ENCODE results near the gene MBD3L2B. TPM values are rescaled to one million over a fixed set of nuclear protein-coding genes. Genes with fewer than 3 reads are reported as not detected.

MBD3L2B gene
- total RNA-seq, 1 donor from 2014 or later, result not detected

DNA sequence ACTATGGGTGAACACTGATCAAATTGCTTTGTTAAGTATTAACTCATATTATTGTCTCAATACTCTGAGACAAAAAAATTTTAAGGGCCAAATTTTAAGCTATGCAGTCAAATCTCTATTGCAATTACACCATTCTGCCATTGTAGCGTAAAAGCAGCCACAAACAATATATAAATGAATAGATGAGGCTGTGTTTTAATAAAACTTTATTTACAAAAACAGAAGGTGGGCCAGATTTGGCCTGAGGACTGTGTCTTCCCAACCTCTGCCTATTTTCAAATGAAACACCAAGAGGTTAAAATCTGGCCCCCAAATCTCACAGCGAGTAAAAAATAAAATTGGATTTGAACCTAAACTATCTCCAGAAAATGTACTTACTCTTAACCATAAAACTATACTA is 51.7 kb downstream of the MBD3L2B start:
- no peaks in the 10 kb centered on the region for H3K36me3 Mint-ChIP-seq (ENCODE audit: low read depth)
- DNase-seq (ENCODE audit: low read depth, low spot score), result no peak
- H3K4me3 Mint-ChIP-seq, result no peak overlapping the region
- no peaks in the 10 kb centered on the region for H3K4me1 Mint-ChIP-seq
- H3K9me3 Mint-ChIP-seq, result peaks cover 5% of the 10 kb centered on the region
- peaks cover 34% of the 10 kb centered on the region for H3K27me3 Mint-ChIP-seq (ENCODE audit: low read depth)
- TF ChIP-seq, protein P1, sequence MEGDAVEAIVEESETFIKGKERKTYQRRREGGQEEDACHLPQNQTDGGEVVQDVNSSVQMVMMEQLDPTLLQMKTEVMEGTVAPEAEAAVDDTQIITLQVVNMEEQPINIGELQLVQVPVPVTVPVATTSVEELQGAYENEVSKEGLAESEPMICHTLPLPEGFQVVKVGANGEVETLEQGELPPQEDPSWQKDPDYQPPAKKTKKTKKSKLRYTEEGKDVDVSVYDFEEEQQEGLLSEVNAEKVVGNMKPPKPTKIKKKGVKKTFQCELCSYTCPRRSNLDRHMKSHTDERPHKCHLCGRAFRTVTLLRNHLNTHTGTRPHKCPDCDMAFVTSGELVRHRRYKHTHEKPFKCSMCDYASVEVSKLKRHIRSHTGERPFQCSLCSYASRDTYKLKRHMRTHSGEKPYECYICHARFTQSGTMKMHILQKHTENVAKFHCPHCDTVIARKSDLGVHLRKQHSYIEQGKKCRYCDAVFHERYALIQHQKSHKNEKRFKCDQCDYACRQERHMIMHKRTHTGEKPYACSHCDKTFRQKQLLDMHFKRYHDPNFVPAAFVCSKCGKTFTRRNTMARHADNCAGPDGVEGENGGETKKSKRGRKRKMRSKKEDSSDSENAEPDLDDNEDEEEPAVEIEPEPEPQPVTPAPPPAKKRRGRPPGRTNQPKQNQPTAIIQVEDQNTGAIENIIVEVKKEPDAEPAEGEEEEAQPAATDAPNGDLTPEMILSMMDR (conservative IDR thresholded peaks at IDR 0.05), result no peak
- no peak overlapping the region for H3K27ac Mint-ChIP-seq (ENCODE audit: unreplicated experiment)

Other genes with a start within 250 kb of the MBD3L2B start
- not detected in 2 replicates for gene VAV1, start 248.7 kb downstream of the MBD3L2B start, total RNA-seq
- gene ADGRE1, start 133.9 kb downstream of the MBD3L2B start, total RNA-seq, result not detected in 2 replicates
- not detected in 2 replicates for gene MBD3L5, start 9.1 kb upstream of the MBD3L2B start, total RNA-seq
- not detected in 2 replicates for gene MBD3L4, start 18.7 kb upstream of the MBD3L2B start, total RNA-seq
- not detected in 2 replicates for gene MBD3L2, start 27.9 kb upstream of the MBD3L2B start, total RNA-seq
- not detected in 2 replicates for gene MBD3L3, start 37.2 kb upstream of the MBD3L2B start, total RNA-seq
- gene ZNF557, start 48.3 kb upstream of the MBD3L2B start, total RNA-seq, result 13.9 and 14.0 TPM in 2 replicates